Inflammatory macrophage treated with lipopolysaccharide for 1 hour (primary cell): ENCODE data around the gene ATRIP.
A peak's percentile ranks its signal among the peaks of the same experiment; 100 is the strongest.

Experiments used
- DNase-seq, 2 donors: peaks; one replicate each; pipeline ENCODE4 v3.0.0-alpha.2; 2020 to 2022

Gene ATRIP

GRCh38 chr3:48505968-48506504 lies 59.5 kb downstream of the ATRIP start:
- no peak for DNase-seq

- DNase-seq = peak in 1 of 2 donors; percentile 12
Measured at GRCh38 chr3:48507256-48508061, 60.9 kb downstream of the ATRIP start.

- DNase-seq = no peak
Measured at GRCh38 chr3:48511551-48511950, 65.0 kb downstream of the ATRIP start.

GRCh38 chr3:48514431-48515227 lies 68.1 kb downstream of the ATRIP start:
- no peak for DNase-seq
